ENCODE results near the gene HDAC7.
A peak's percentile ranks its signal among the peaks of the same experiment; 100 is the strongest.
"Not testable (repeated sequence)": the region's sequence is repeated elsewhere in the genome, so short reads cannot be mapped to it uniquely, and the experiment has no call there.

The HDAC7 gene

DNA sequence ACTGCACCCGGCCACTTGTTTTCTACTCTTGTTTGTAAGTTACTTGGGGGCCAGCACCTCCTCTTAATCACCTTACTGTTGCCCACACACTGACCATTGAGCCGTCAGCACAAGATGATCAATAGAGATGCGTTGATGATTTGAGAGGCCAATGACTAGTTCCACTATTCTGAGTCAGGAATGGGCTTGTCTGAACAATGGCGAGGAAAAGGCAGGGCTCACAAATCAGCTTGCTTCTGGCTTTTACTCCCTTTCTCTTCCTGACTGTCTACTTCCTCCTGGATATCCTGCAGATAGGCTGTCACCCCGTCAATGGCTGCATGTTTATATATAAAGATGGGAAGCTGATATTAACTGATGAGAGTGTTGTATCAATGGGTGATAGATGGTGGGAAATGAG, 29.1 kb upstream of the HDAC7 start:
- no peak for DNase-seq (ENCODE audit: low read depth)

DNA sequence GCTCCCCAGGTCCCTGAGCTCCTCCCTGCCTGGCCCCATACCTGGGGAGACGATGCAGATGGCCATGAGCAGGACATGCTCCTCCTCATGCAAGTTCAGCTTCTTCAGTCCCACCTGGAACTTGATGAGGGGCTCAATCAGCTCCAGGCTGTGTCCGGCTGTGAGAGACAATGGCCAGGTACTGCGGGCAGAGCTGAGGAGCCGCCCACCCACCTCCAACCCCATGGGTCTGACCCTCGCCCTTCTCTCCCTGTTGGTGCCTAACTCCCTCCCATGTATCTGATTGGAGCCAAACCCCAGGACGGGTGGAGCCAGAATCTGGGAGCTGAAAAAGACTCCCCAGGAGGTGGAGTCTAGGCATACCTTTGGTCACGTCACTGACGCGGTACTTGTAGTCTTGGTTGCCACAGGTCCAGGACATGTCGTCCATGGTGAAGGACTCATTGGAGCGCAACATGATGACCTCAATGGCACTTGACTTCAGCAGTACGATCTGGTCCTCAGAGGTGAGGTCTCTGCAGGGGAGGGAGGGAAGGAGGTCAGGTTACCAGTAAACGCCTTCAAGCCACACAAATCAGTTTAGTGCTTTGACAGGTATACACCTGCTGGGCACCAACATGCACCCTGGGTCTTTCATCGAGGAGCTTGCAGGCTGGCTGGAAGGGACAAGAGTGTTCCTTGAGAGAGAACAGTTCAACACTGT, 26.7 kb upstream of the HDAC7 start:
- DNase-seq (ENCODE audit: low read depth) = no peak

DNA sequence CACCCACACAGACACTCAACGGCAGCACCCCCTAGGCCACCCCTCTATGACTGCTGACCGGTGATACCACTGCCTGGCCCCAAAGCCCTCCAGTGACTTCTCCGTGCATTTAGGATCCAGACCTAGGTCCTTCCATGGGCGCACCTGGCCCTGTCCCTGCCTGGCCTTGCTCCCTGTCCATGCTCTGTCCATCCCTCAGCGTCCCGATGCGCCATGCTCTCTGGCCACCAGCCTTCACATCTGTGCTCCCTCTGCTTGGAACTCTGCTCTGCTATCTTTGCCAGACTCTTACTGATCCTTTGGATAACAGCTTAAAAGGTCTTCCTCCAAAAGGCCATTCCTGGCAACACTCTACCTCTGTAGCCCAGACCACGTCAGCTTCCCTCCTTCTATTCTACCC, 25.4 kb upstream of the HDAC7 start:
- DNase-seq (ENCODE audit: low read depth) = no peak

DNA sequence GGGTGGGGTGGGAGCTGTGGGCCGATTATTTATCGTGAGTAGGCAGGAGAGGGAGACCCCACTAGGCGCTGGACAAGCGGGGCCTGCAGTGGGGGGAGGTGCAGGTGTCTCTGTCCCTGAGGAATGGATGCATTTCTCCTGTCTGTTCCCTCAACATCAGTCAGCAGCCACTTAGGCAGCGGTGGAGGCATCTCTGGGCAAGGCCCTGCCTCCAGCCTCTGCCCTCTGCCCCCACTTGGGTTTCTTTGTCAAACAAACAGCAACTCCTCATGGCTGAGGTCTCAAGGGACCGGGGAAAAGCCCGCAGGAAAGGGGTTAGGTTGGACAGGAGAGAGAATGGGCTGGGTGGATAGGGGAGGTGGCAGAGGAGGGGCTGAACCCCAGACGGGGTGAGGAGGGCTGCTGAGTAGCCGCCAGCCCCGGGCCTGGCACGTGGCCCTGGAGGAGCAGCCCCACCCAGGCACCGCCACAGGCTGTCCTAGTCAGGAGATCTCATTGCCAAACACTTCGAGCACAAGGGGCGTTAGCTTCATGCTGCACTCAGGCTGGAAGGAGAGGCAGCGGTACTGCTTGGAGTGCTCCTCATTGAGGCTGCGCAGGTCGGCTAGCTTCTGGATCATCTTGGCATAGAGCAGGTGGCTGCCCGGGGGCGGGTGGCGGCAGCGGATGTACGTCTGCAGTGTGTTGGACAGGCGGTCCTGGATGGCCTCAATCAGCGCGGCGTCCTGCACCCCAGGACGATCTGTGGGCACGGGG, 24.7 kb upstream of the HDAC7 start:
- DNase-seq (ENCODE audit: low read depth) = no peak

- DNase-seq (ENCODE audit: low read depth) = no peak
These were observed 23.7 kb upstream of the HDAC7 start for GRCh38 chr12:47843226-47843980.

DNA sequence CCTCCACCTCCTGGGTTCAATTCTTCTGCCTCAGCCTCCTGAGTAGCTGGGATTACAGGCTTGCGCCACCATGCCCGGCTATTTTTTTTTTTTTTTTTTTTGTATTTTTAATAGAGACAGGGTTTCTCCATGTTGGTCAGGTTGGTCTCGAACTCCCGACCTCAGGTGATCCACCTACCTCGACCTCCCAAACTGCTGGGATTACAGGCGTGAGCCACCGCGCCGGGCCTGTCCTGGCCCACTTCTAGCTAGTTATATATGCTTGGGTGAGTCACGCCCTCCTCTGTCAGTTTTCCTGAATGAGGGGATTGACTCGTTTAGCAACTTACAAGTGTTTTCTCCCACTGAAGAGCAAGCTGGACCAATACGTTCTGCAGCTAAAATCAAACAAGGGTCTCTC, 22.8 kb upstream of the HDAC7 start:
- DNase-seq (ENCODE audit: low read depth) = not testable (repeated sequence)

- no peak for DNase-seq (ENCODE audit: low read depth)
These were observed 22.2 kb upstream of the HDAC7 start for GRCh38 chr12:47841910-47842309.

GRCh38 chr12:47841501-47841900, 21.8 kb upstream of the HDAC7 start:
- no peak for DNase-seq (ENCODE audit: low read depth)

- no peak for DNase-seq (ENCODE audit: low read depth)
These were observed 20.9 kb upstream of the HDAC7 start for GRCh38 chr12:47840571-47840970.

GRCh38 chr12:47839214-47839876, 19.6 kb upstream of the HDAC7 start:
- no peak for DNase-seq (ENCODE audit: low read depth)

DNA sequence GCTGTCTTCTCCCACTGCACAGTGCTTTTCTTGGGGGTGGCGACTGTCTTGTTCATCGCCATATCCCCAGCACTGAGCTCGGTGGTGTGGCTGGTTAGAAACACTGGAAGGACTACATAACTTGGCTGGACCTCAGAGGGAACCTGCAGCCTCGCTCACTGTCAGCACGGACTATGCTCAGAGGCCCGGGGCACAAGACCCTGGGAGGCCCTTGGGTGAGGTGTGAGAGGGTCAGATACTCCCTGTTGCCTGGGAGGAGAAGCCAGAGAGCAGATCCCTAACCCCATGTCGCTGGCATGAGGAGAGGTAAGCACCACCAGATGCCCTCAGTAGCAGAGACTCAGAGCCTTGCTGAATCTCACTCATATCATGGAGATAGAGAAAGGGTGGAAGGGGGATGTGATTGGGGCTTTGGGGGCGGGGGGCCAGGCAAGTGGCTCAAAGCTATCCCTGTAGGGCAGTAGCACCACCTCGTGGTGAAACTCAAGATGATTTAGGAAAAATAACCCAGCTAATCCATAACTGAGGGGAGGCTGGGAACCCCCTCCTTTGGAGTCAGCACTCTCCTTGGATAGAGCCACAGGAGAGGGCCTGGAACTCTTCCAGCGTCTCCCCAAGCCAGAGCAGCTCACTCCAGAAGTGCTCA, 18.7 kb upstream of the HDAC7 start:
- DNase-seq (ENCODE audit: low read depth) = no peak

- DNase-seq (ENCODE audit: low read depth) = peak; percentile 44
These were observed 17.8 kb upstream of the HDAC7 start for GRCh38 chr12:47837190-47838171.

DNA sequence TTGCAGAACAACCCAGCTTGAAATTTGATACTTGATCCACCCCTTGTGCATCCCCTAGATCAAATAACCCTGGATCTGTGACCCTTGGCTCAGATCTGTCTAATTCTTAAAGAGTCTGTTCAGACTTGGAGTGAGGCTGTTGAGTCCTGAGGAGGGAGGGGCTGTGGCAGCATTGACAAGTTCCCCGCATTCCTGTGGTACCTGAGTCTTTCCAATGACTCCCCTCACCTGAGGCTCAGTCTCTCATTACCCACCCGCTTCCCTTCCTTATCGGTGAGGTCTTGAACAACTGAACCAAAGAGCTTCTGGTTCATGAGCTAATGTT, 16.1 kb upstream of the HDAC7 start:
- DNase-seq (ENCODE audit: low read depth) = no peak

DNA sequence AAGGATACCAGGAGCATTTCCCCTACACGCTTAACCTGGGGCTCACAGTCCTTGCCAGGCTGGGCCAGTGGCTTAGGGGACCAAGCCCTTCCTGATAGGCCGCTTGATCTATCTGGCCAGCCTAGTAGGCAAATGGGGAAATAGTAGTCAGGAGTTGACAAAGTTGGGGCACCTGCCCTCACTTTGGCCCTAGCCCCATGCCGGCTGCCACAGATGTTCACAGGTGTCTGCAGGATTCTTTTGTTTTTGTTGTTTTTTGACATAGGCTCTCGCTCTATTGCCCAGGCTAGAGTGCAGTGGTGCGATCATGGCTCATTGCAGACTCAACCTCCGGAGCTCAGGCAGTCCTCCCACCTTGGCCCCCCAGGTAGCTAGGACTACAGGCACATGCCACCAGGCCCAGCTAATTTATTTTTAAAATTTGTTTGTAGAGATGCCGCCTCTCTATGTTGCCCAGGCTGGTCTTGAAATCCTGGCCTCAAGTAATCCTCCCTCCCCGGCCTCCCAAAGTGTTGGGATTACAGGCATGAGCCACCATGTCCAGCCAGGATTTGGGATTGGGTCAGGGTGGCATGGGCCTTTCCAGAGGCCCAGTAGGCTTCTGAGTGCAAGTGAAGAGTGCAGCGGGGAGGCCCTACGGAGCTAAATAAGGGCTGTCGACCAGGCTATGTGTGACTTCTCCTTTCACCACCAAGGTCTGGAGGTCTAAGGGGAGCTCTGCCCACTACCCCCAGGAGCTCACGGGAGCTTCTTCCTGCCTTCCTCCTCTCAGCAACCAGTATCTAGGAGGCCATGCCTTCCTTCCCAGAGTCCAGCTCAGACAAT, 15.5 kb upstream of the HDAC7 start:
- no peak for DNase-seq (ENCODE audit: low read depth)

DNA sequence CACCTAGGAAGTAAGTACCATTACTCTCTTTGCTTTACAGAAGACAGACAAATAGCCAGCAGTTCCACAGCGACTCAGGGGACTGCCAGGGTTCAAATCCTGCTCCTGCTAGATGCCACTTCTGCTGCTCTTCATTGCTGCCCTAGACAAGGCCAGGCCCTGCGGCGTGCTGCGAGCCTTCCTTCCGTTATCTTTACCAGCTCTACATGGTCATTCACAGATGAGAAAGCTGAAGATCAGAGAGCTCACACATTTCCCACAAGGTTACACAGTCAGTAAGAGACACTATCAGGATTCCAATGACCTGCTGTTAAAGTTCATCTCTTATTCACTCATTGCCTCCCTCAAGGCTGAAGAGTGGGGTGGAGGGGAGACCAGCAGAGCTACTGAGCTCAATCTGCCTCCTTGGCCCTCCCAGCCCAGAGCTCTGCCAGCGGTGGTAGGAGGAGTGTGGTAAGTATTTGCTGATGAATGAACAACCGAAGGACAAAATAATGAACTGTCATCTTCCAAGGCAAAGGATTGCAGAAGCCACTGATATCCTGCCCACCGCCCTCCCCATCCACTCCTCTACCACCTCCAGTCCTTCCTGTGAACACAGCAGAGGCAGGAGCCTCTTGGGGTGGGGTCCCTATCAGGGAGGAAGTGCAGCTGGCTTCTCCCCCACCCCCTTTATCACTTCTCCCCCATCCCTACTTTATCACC, 14.6 kb upstream of the HDAC7 start:
- DNase-seq (ENCODE audit: low read depth) = no peak

- DNase-seq (ENCODE audit: low read depth) = no peak
These were observed 13.9 kb upstream of the HDAC7 start for GRCh38 chr12:47833591-47834012.

DNA sequence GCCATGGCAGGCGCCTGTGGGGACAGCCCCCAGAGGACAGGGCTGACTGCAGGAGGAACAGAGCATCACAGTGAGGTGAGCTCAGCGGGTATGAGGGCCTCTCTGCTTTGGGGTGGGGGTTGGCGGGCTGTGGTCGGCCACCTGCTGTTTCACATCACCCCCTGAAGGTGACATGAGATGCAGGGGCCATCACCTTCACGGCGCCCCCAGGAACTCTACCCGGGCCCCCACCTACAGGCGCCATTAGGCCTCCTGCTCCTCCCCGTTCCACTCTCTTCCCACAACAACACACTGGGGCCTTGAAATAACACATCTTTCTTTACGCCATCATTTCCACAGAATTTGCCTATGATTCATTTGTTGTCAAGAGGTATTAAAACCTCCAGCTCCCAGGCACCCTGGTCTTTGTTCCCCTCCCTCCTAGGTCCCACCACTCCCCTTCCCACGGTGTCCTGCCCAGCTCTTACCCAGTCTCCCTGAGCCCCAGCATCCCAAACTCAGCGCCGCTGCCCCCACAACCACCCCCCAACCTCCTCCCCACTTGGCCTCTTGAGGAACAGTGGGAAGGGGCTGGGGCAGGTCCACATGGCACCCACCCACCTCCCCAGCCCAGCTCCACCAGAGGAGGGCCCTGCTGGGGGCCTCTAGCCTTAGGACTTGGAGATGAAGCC, 12.7 kb upstream of the HDAC7 start:
- DNase-seq (ENCODE audit: low read depth) = no peak

GRCh38 chr12:47829584-47829983, 9.9 kb upstream of the HDAC7 start:
- DNase-seq (ENCODE audit: low read depth) = no peak

DNA sequence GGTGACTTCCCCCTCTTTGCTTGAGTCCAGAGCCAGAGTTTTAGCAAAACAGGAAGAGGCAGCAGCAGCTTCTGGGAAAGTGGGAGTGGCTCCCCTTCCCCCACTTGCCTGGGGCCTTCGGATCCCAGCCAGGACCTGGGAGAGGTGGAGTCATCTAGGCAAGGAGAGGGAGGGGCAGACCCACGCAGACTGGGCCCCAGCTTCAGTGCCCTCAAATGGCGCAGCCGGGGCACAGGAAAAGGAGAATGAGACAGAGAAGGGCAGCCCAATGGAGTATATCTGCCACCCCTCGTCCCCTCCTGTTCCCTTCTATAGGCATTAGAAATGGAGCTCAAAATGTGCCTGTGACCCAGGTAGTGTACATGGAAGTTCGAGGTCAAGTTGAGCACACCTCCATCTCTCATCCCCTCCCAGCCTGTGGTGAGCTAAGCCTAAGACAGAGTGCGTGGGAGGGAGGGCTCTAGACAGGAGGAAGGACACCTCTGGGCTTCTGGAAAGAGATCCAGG, 9.3 kb upstream of the HDAC7 start:
- peak; percentile 64 for DNase-seq (ENCODE audit: low read depth)
